Panc1 (cell line): ENCODE results near the gene SMC3. TPM values are rescaled to one million over a fixed set of nuclear protein-coding genes. Genes with fewer than 3 reads are reported as not detected.

Source experiments
- ATAC-seq: fragments of 200-7000 bp; cut with Tn5 transposase; 2 replicates; pipeline ENCODE4 v1.9.1; 2020; ENCODE audit warnings: mild to moderate bottlenecking, moderate library complexity
- BruUV-seq: library from RNA; stranded (reverse); fragments of 400-500 nt; replicated peaks from 2 replicates; lab custom pipeline; 2021; lab: Mats Ljungman, UMichigan
- CTCF ChIA-PET: fragments of 300-600 bp; sonication (Branson Sonifier 250); formaldehyde crosslinking; loops from one replicate; lab custom pipeline; 2022; ENCODE audit warnings: antibody characterized with exemption; lab: Charles Lee
- POLR2A ChIA-PET: fragments of 300-600 bp; sonication (Branson Sonifier 250); formaldehyde crosslinking; loops from one replicate; lab custom pipeline; 2022; ENCODE audit warnings: antibody characterized with exemption; lab: Charles Lee
- DNase-seq: peaks from one replicate; pipeline ENCODE4 v3.0.0-alpha.2; 2010; ENCODE audit warnings: low read depth, low spot score
- H3K27ac ChIP-seq: 2 replicates; pipeline ENCODE4 v1.5.1; 2011; ENCODE audit warnings: mild to moderate bottlenecking, low read length, inconsistent platforms
- H3K27me3 ChIP-seq: fragments of 200-500 bp; sonication (Bioruptor generic); 2 replicates; pipeline ENCODE4 v1.6.0; 2014; ENCODE audit warnings: low read length, inconsistent platforms; ENCODE audit not compliant: control insufficient read depth, insufficient read depth
- H3K36me3 ChIP-seq: fragments of 200-500 bp; sonication (Bioruptor generic); 2 replicates; pipeline ENCODE4 v1.5.1; 2014; ENCODE audit warnings: inconsistent platforms, mild to moderate bottlenecking, low read length, moderate library complexity; ENCODE audit not compliant: control insufficient read depth, insufficient read depth
- H3K4me1 ChIP-seq: 2 replicates; pipeline ENCODE4 v1.5.1; 2011; ENCODE audit warnings: inconsistent platforms, mild to moderate bottlenecking, low read length, moderate library complexity; ENCODE audit not compliant: control insufficient read depth, insufficient read depth
- H3K4me3 ChIP-seq, 2 experiments: 2 replicates each; pipeline ENCODE4 v1.5.1; 2011 to 2012; ENCODE audit warnings: low read depth in 2 of 2, low read length in 2 of 2, mild to moderate bottlenecking in 2 of 2, inconsistent platforms in 1 of 2, moderate library complexity in 1 of 2
- H3K9me3 ChIP-seq: fragments of 200-500 bp; sonication (Bioruptor generic); 2 replicates; pipeline ENCODE4 v1.5.1; 2014; ENCODE audit warnings: low read depth, mild to moderate bottlenecking, inconsistent platforms, low read length, moderate library complexity; ENCODE audit not compliant: control insufficient read depth, insufficient read depth
- CTCF ChIP-seq: fragments of 450-650 bp; IDR thresholded peaks from 2 replicates; pipeline ENCODE4 v1.5.1; 2017; ENCODE audit warnings: mild to moderate bottlenecking
- POLR2AphosphoS5 ChIP-seq: IDR thresholded peaks from 2 replicates; pipeline ENCODE4 v1.6.1; 2012; ENCODE audit warnings: mild to moderate bottlenecking, low read depth, low read length, moderate library complexity
- SIN3A ChIP-seq: IDR thresholded peaks from 2 replicates; pipeline ENCODE4 v1.6.1; 2012; ENCODE audit warnings: low read depth, mild to moderate bottlenecking, low read length, moderate library complexity, borderline replicate concordance; ENCODE audit not compliant: insufficient read depth
- TCF7L2 ChIP-seq: IDR thresholded peaks from 2 replicates; pipeline ENCODE4 v1.6.1; 2011; ENCODE audit warnings: mild to moderate bottlenecking, low read depth, low read length, inconsistent platforms
- in situ Hi-C: cut with HindIII; loops from 2 replicates; pipeline ENCODE4 v1.10.0; 2016; ENCODE audit warnings: low sequenced_read_pairs, low pct_unique_long_range_greater_than_20kb
- intact Hi-C: fragments of 100-400 bp; cut with micrococcal nuclease; formaldehyde crosslinking; loops from one replicate; pipeline ENCODE4 v1.10.0; 2022; ENCODE audit not compliant: unreplicated experiment
- total RNA-seq: library from RNA; stranded (reverse); gene quantifications from one replicate; pipeline ENCODE4 v1.2.1, GENCODE V29; 2021; ENCODE audit not compliant: unreplicated experiment
- TF ChIP-seq, protein P1 (sequence below), 2 experiments: IDR thresholded peaks; 2 replicates each; pipeline ENCODE4 v1.6.1; 2011 to 2012; ENCODE audit warnings: low read depth in 2 of 2, control low read depth in 1 of 2, low read length in 1 of 2, mild to moderate bottlenecking in 1 of 2, moderate library complexity in 1 of 2; ENCODE audit not compliant: insufficient read depth in 1 of 2

The SMC3 gene
- total RNA-seq, 1 experiment from 2014 or later = 71.2 TPM

GRCh38 chr10:110535958-110536891 lies 31.3 kb upstream of the SMC3 start:
- H3K9me3 ChIP-seq = no peaks in the 10 kb centered on the region
- ChIA-PET CTCF (no interaction called here), POLR2A (no interaction called here)
- TF ChIP-seq CTCF = peak; percentile 2; the same call in 1 of the 2 replicates
- TF ChIP-seq, protein P1, sequence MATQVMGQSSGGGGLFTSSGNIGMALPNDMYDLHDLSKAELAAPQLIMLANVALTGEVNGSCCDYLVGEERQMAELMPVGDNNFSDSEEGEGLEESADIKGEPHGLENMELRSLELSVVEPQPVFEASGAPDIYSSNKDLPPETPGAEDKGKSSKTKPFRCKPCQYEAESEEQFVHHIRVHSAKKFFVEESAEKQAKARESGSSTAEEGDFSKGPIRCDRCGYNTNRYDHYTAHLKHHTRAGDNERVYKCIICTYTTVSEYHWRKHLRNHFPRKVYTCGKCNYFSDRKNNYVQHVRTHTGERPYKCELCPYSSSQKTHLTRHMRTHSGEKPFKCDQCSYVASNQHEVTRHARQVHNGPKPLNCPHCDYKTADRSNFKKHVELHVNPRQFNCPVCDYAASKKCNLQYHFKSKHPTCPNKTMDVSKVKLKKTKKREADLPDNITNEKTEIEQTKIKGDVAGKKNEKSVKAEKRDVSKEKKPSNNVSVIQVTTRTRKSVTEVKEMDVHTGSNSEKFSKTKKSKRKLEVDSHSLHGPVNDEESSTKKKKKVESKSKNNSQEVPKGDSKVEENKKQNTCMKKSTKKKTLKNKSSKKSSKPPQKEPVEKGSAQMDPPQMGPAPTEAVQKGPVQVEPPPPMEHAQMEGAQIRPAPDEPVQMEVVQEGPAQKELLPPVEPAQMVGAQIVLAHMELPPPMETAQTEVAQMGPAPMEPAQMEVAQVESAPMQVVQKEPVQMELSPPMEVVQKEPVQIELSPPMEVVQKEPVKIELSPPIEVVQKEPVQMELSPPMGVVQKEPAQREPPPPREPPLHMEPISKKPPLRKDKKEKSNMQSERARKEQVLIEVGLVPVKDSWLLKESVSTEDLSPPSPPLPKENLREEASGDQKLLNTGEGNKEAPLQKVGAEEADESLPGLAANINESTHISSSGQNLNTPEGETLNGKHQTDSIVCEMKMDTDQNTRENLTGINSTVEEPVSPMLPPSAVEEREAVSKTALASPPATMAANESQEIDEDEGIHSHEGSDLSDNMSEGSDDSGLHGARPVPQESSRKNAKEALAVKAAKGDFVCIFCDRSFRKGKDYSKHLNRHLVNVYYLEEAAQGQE (IDR thresholded peaks at IDR 0.05; ENCODE audit: insufficient read depth in 1 of 2, low read depth in 2 of 2, low read length in 1 of 2) = no peak
- H3K27me3 ChIP-seq = no peaks in the 10 kb centered on the region
- DNase-seq (no peak), ATAC-seq (peak; percentile 80)
- BruUV-seq = no TSS peak
- no peaks in the 10 kb centered on the region for H3K36me3 ChIP-seq
- H3K27ac ChIP-seq = no peak overlapping the region
- in situ Hi-C loops = no loop called here
- intact Hi-C loops = no loop called here
- 0 out of 2 replicates have a peak, but pooled peaks cover 4% of the 10 kb centered on the region for H3K4me1 ChIP-seq
- no peak overlapping the region for H3K4me3 ChIP-seq

DNA sequence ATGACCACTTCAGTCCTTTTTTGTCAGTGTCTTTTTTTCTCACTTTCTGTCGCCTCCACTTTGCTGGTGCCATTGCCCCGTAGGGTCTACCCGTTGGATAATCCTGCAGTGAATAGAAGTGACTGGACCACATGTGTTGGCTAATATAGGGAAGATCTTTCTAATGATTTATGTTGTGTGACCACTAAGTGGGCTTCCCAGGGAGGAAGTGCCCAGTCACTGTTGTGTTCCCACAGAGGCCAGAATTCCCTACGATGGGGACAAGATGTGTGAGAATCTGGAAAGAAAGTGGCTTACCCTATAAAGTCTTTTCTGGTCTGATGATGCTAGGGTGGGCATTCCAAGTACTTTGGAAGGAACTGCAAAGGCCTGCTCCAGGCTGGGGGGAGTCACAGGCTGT lies 28.4 kb upstream of the SMC3 start:
- POLR2A ChIA-PET = no interaction called here
- H3K36me3 ChIP-seq = no peaks in the 10 kb centered on the region
- H3K4me3 ChIP-seq = no peak overlapping the region
- H3K9me3 ChIP-seq = no peaks in the 10 kb centered on the region
- intact Hi-C loops (no loop called here), in situ Hi-C loops (no loop called here)
- H3K27ac ChIP-seq = no peak overlapping the region
- ATAC-seq = no peak
- BruUV-seq = no TSS peak
- TF ChIP-seq POLR2AphosphoS5 (no peak), TCF7L2 (no peak), CTCF (no peak), SIN3A (no peak)
- TF ChIP-seq, protein P1 (IDR thresholded peaks at IDR 0.05; ENCODE audit: insufficient read depth in 1 of 2, low read depth in 2 of 2, low read length in 1 of 2) = no peak
- DNase-seq = no peak
- CTCF ChIA-PET = no interaction called here
- H3K27me3 ChIP-seq = no peaks in the 10 kb centered on the region
- H3K4me1 ChIP-seq = 0 out of 2 replicates have a peak, but pooled peaks cover 4% of the 10 kb centered on the region
